ENCODE measurements around the gene RGS8. TPM values are rescaled to one million over a fixed set of nuclear protein-coding genes. Genes with fewer than 3 reads are reported as not detected.

The RGS8 gene
- total RNA-seq, 1 experiment from 2014 or later, result 0.05 TPM

GRCh38 chr1:182672487-182672836, 11.9 kb downstream of the RGS8 start:
- no peak for DNase-seq (ENCODE audit: low read depth)

GRCh38 chr1:182671750-182672486, 12.5 kb downstream of the RGS8 start:
- no peak for DNase-seq (ENCODE audit: low read depth)

GRCh38 chr1:182670032-182670749, 14.2 kb downstream of the RGS8 start:
- DNase-seq (ENCODE audit: low read depth), result no peak

GRCh38 chr1:182669266-182669665, 15.1 kb downstream of the RGS8 start:
- DNase-seq (ENCODE audit: low read depth), result no peak

GRCh38 chr1:182668521-182669054, 15.8 kb downstream of the RGS8 start:
- DNase-seq (ENCODE audit: low read depth), result no peak

- no peak for DNase-seq (ENCODE audit: low read depth)
These were observed 16.4 kb downstream of the RGS8 start for GRCh38 chr1:182667848-182668505.

GRCh38 chr1:182666706-182667105, 17.7 kb downstream of the RGS8 start:
- DNase-seq (ENCODE audit: low read depth), result no peak

GRCh38 chr1:182664296-182664695, 20.1 kb downstream of the RGS8 start:
- no peak for DNase-seq (ENCODE audit: low read depth)

- DNase-seq (ENCODE audit: low read depth), result no peak
These were observed 21.4 kb downstream of the RGS8 start for GRCh38 chr1:182662956-182663355.

GRCh38 chr1:182662121-182662890, 22.1 kb downstream of the RGS8 start:
- DNase-seq (ENCODE audit: low read depth), result no peak

GRCh38 chr1:182658055-182658454, 26.3 kb downstream of the RGS8 start:
- DNase-seq (ENCODE audit: low read depth), result no peak

GRCh38 chr1:182656842-182657397, 27.5 kb downstream of the RGS8 start:
- DNase-seq (ENCODE audit: low read depth), result no peak

GRCh38 chr1:182653986-182654385, 30.4 kb downstream of the RGS8 start:
- no peak for DNase-seq (ENCODE audit: low read depth)

- no peak for DNase-seq (ENCODE audit: low read depth)
These were observed 31.5 kb downstream of the RGS8 start for GRCh38 chr1:182652933-182653332.

- DNase-seq (ENCODE audit: low read depth), result no peak
These were observed 33.1 kb downstream of the RGS8 start for GRCh38 chr1:182651339-182651724.

- DNase-seq (ENCODE audit: low read depth), result no peak
These were observed 33.6 kb downstream of the RGS8 start for GRCh38 chr1:182650678-182651338.

GRCh38 chr1:182649041-182649440, 35.3 kb downstream of the RGS8 start:
- DNase-seq (ENCODE audit: low read depth), result no peak

GRCh38 chr1:182646739-182647138, 37.6 kb downstream of the RGS8 start:
- no peak for DNase-seq (ENCODE audit: low read depth)

GRCh38 chr1:182644886-182645285, 39.5 kb downstream of the RGS8 start:
- DNase-seq (ENCODE audit: low read depth), result no peak

GRCh38 chr1:182643699-182644098, 40.7 kb downstream of the RGS8 start:
- no peak for DNase-seq (ENCODE audit: low read depth)

GRCh38 chr1:182642461-182642860, 41.9 kb downstream of the RGS8 start:
- DNase-seq (ENCODE audit: low read depth), result no peak

All from HT1080 (cell line).